ENCODE measurements around the gene SLC4A1.
A peak's percentile ranks its signal among the peaks of the same experiment; 100 is the strongest.

Gene SLC4A1

GRCh38 chr17:44216173-44216572 lies 51.8 kb downstream of the SLC4A1 start:
- no peak for TF ChIP-seq ZNF274 (IDR thresholded peaks at IDR 0.05; ENCODE audit: low read depth, low read length)
- peak overlapping the region; percentile 77; the same call in 1 of the 2 replicates for H3K4me3 ChIP-seq (ENCODE audit: low read length)

- TF ChIP-seq ZNF274 (IDR thresholded peaks at IDR 0.05; ENCODE audit: low read depth, low read length), result no peak
- H3K4me3 ChIP-seq (ENCODE audit: low read length), result no peak overlapping the region
These were observed 53.0 kb downstream of the SLC4A1 start for GRCh38 chr17:44214896-44215295.

GRCh38 chr17:44214230-44214494 lies 53.8 kb downstream of the SLC4A1 start:
- no peak overlapping the region for H3K4me3 ChIP-seq (ENCODE audit: low read length)
- no peak for TF ChIP-seq ZNF274 (IDR thresholded peaks at IDR 0.05; ENCODE audit: low read depth, low read length)

GRCh38 chr17:44213403-44214229 lies 54.3 kb downstream of the SLC4A1 start:
- no peak for TF ChIP-seq ZNF274 (IDR thresholded peaks at IDR 0.05; ENCODE audit: low read depth, low read length)
- no peak overlapping the region for H3K4me3 ChIP-seq (ENCODE audit: low read length)

DNA sequence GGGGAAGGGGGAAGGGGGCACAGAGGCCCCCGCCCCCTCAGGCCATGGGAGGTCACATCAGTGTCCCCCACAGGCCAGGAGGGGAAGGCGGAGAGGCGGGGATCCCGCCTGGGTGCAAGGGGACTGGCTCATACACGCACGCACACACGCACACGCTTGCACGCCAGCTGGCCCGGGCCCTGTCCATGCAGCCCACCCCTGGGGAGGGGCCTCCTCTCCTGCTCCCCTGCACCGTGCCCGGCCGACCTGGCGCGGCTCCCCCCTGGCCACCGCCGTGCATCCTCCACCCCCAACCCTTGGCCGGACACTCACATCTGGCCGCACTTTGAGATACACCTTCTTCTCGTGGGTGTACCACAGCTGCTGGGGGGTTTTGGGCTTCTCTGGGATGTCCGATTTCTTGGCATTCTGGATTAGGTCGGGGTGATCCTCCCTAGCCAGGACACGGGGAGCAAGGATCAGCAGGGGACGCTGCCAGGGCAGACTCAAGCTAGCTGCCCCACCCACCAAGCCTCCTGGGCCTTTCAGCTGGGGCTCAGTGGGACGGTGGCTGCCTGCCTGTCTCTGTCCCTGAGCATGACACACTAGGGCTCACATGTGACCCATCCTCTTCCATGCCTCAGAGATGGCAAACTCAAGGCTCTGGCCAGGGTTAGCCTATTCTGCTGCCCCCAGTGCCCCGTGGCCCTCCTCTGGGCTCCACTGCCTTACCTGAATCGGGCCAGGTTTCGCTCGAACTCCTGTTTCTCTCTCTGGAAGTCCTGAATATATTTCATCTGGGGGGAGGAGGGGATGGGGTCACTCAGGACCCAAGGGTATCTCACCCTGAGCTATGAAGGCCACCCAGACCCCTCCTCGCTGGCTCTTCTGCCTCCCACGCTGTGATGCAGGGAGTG lies 55.2 kb downstream of the SLC4A1 start:
- TF ChIP-seq ZNF274 (IDR thresholded peaks at IDR 0.05; ENCODE audit: low read depth, low read length), result no peak
- no peak overlapping the region for H3K4me3 ChIP-seq (ENCODE audit: low read length)

DNA sequence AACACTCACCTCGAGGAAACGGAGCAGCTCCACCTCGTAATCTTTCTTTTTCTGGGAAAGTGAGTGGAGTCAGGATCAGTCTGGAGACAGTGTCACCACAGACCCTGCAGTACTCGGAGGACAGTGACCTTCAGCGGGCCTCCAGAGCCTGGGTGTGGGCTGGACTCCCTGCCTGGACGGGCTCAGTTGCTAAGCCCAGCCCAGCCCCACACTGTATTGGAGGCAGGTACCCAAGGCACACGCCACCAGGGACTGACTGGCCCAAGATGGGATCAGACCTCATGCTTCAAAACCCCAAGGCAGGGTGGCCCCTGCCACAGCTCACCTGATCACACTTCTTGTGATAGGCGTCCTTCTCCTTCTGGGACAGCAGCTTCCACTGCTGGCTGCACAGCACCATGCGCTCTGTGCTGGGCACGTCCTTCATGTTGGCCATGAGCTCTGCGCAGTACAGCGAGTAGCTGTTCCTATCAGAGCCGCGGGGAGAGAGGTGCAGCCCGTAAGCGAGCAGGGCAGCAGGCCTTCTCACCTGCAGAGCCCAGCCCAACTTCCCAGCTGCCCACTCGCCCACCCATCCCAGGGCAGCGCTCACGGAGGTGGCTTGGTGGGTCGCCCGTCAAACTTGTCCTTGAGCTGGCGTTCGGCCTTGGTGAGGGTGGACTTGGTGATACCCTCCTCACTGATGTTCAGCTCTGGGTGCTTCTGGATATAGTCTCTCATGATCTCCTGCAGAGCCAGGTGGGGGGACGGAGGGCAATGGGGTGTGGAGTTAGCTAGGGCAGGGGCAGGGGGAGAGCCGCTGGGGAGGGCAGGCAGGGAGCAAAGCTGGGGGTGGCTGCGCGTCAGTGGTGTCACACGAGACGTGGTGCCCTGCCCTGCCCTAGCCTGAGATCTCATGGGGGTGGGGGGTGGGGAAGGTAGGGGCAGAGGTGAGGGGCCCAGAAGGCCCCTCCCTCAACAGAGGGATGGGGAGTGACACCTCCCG lies 56.4 kb downstream of the SLC4A1 start:
- TF ChIP-seq ZNF274 (IDR thresholded peaks at IDR 0.05; ENCODE audit: low read depth, low read length), result no peak
- H3K4me3 ChIP-seq (ENCODE audit: low read length), result no peak overlapping the region

GRCh38 chr17:44210342-44211192 lies 57.4 kb downstream of the SLC4A1 start:
- H3K4me3 ChIP-seq (ENCODE audit: low read length), result peak overlapping the region; percentile 3; the same call in 1 of the 2 replicates

DNA sequence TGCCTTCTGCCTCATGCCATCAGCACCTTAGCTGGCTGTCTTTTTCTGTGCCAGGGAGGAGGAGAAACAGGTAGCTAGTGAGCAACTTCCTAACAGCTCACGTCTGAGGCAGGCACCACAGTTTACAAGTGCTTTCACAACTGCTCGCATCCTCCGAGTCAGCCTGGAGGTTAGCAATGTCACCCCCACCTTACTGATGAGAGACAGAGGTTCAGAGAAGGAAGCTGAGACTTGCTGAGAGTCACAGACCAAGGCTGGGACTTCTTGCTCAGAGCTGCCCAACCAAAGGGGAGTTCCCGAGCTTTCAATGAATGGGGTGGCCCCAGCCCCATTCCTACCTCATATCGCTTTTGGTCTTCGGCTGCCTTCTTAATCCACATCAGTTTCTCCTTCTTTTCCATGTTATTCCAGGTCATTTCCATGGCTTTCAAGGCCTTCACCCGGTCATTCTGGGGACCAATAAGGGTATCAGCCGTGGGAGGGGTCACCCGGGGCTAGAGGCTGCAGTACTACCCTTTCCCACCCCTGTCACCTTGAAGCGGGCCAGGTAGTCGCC lies 58.1 kb downstream of the SLC4A1 start:
- no peak for TF ChIP-seq ZNF274 (IDR thresholded peaks at IDR 0.05; ENCODE audit: low read depth, low read length)
- H3K4me3 ChIP-seq (ENCODE audit: low read length), result peak overlapping the region; percentile 3; the same call in 1 of the 2 replicates

More at GRCh38 chr17:44210342-44211192, 57.4 kb downstream of the SLC4A1 start:
- TF ChIP-seq ZNF274 (IDR thresholded peaks at IDR 0.05; ENCODE audit: low read depth, low read length), result no peak

DNA sequence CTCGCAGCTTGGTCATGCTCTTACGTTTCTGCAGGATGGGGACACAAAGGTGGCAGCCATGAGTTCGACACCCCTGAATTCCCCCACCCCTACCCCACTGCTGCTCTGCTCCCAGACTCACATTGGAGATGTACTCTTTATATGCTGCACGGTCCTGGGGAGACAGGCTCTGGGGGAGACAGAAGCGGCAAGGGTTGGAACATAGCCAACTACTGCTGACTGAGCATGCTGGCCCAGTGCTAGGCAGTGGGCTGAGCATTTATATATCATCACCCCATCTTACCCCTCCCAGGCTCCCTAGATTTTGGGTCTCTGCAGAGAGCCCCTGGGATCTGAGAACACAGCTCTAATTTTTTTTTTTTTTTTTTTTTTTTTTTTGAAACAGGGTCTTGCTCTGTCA lies 60.2 kb downstream of the SLC4A1 start:
- TF ChIP-seq ZNF274 (IDR thresholded peaks at IDR 0.05; ENCODE audit: low read depth, low read length), result no peak
- H3K4me3 ChIP-seq (ENCODE audit: low read length), result no peak overlapping the region

GRCh38 chr17:44207319-44207718 lies 60.6 kb downstream of the SLC4A1 start:
- no peak overlapping the region for H3K4me3 ChIP-seq (ENCODE audit: low read length)
- TF ChIP-seq ZNF274 (IDR thresholded peaks at IDR 0.05; ENCODE audit: low read depth, low read length), result no peak

DNA sequence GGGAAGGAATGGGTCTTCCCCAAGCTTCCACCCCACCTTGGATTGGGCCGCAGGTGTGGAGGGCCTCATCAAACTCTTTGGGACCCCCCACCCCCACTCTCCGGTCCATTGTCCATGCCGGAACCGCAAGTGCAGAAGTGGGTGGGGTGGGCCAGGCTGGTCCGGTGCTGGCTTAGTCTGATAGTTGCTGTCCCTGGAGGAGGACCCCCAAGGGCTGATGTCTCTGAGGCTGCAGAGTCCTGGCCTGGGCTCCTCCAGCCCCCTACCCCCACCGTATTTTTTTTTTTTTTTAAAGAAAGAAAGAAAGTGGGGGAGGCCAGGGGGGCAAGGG lies 61.1 kb downstream of the SLC4A1 start:
- H3K4me3 ChIP-seq (ENCODE audit: low read length), result no peak overlapping the region
- no peak for TF ChIP-seq ZNF274 (IDR thresholded peaks at IDR 0.05; ENCODE audit: low read depth, low read length)

- no peak for TF ChIP-seq ZNF274 (IDR thresholded peaks at IDR 0.05; ENCODE audit: low read depth, low read length)
- H3K4me3 ChIP-seq (ENCODE audit: low read length), result no peak overlapping the region
These were observed 61.7 kb downstream of the SLC4A1 start for GRCh38 chr17:44205962-44206824.

Measured in GM08714 (cell line).